Amniotic stem cell (primary cell): ENCODE results near the gene CALM1.
A peak's percentile ranks its signal among the peaks of the same experiment; 100 is the strongest.
"Not testable (repeated sequence)": the region's sequence is repeated elsewhere in the genome, so short reads cannot be mapped to it uniquely, and the experiment has no call there.

Experiments
- DNase-seq: peaks from one replicate; lab custom pipeline; 2025; lab: John Stamatoyannopoulos, UW

Gene CALM1

DNA sequence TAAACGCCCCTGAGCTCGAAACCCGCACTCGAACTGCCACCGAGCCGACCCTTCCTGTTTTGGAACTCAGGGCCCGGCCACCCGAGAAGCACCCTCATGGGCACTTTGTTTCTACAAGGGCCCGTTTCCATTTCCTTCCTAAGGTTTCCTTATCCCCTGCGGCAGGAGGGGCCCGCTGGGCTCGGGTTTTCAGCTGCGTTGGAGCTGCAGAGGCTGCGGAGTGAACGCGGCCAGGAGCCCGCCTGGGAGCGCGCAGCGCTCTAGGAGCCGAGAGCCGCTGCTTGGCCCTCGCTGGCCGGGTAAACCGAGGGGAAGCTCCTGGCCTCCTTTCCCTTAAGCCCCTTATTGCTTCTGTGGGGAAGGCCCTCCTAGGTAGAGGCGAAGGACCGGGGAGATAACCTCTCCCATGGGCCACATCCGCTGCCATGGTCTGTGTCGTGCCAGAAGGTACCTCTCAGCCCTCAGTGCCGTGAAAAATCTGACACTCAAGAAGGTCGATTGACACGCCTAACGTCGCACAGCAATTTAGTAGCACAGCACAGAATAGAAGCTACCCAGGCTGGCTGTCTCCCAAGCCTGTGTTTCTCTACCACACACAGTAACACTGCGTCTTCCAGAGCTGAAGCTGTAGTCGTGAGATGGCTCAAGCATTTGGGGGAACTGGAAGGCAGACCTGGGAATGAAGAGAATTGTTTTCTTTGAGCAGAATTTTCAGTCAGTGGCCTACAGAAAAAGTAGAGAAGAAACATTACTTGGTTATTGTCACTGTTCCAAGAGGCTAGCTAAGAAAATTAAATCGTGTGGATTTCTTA, 12.9 kb upstream of the CALM1 start:
- no peak for DNase-seq

DNA sequence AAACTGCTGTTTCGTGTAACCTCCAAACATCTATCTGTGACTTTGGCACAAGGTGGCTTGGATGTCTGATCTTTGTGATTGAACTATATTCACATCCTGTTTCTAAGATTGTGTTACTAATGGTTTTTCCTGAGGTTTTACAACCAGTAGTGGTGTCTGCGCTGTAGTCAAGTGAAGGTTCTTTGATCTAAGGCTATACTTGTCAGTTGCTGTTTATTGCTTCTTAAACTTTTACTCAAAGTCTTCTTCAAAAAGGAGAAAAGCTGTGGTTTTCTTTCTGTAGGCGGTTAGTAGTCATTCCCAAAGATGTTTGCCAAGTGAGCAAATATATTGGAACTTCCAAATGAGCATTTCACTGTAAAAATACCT, 12.3 kb upstream of the CALM1 start:
- no peak for DNase-seq

DNA sequence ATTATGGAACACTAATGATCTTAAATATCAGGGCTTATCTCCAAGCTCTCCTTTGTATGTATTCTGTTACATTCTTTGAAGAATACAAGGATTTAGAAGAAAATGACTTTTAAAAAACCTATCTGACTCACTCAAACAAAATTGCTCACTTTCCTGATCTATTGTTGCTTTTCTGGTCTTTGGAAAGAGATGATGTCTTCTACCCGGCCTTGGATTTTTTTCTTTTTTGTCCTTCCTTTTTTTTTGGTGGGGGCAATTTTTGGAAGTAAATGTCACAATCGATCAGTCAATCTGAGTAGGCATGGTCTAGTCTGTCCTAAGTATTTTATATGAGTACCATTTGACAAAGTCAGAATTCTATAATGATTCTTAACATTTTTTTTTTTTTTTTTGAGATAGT, 10.5 kb upstream of the CALM1 start:
- no peak for DNase-seq

DNA sequence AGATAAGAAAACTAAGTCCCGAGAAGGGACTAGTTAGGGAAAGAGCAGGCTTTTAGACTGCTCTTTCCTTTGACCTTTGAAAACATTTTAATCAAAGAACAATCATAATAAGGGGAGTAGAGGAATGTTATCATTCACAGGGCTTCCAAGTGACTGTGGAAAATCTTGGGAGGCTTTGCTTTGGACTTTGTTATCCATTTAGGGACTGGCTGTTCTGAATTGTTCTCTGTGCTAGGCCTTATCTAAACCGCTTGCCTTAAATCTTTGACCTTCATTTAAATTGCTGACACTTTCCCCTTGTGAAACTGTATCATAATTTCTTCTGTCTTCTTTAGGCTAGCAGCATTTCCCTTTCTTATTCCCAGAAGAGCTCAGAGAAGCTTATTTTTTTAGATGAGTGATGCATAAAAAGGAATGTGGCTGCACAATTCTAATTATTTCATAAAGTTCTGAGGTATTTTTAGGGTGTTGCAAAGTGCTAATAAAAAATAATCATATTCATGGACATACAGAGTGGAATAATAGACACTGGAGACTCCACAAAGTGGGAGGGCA, 9.5 kb upstream of the CALM1 start:
- no peak for DNase-seq

DNA sequence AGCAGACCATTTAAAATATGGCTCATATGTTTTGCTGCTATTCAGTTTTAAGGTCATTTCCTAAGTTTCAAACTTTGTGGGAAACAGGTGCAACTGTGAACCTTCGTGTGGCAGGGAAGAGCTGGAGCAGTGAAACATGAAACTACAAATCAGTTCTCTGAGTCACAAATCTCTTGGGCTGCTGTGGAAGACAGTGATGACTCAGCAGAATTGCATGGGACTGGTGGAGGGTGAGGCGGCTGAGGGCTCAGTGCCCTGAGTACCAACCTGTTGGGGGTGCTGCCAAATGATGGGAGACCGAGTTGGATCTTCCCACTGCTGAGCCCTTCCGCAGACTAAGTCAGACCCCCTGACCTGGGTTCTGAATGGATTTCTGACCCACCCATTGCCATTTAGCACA, 8.4 kb upstream of the CALM1 start:
- peak; percentile 72 for DNase-seq

DNA sequence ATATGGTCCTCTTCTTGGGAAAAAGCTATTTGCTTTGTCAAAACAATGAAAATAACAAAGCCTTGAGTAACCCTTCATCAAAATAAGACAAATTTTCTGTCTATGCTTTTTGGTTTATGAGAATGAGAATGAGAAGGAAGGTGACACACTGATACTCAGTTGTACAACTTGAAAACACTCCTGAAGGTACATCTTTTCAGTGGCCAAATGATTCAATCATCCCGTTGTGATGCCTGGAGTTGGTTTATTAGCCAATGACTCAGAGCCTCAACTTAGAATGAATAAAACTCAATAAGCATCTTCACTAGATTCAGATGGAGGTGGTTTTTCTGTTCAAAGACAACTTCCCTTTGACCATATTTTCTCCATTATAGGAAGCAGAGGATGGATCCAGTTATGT, 7.8 kb upstream of the CALM1 start:
- DNase-seq = no peak

DNA sequence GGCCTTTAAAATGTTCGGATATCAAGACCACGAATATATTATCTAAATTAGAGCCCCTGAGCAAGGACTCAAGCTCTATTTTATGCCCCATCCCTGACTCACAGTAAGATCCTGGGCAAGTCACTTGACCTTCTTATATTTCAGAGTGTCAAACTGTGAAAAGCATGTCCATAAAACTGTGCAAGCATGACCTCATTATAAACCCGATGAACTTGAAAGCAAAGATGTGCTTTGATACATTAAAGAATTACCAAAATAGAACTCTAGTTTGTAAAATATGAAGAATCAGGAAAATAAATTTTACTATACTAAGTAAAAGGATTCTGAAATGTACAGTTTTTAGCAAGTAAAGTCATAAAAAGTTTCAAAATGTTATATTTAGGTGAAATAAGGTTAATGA, 2.9 kb upstream of the CALM1 start:
- DNase-seq = no peak

DNA sequence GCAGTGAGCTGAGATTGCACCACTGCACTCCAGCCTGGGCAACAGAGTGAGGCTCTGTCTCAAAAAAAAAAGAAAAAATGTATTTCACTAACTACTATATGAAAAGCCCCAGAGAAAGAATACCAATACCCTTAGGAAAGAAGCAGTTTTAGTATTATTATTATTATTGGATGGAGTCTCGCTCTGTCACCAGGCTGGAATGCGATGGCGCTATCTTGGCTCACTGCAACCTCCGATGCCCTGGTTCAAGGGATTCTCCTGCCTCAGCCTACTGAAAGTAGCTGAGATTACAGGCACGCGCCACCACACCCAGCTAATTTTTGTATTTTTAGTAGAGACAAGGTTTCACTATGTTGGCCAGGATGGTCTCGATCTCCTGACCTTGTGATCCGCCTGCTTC, 2.0 kb upstream of the CALM1 start:
- DNase-seq = not testable (repeated sequence)

DNA sequence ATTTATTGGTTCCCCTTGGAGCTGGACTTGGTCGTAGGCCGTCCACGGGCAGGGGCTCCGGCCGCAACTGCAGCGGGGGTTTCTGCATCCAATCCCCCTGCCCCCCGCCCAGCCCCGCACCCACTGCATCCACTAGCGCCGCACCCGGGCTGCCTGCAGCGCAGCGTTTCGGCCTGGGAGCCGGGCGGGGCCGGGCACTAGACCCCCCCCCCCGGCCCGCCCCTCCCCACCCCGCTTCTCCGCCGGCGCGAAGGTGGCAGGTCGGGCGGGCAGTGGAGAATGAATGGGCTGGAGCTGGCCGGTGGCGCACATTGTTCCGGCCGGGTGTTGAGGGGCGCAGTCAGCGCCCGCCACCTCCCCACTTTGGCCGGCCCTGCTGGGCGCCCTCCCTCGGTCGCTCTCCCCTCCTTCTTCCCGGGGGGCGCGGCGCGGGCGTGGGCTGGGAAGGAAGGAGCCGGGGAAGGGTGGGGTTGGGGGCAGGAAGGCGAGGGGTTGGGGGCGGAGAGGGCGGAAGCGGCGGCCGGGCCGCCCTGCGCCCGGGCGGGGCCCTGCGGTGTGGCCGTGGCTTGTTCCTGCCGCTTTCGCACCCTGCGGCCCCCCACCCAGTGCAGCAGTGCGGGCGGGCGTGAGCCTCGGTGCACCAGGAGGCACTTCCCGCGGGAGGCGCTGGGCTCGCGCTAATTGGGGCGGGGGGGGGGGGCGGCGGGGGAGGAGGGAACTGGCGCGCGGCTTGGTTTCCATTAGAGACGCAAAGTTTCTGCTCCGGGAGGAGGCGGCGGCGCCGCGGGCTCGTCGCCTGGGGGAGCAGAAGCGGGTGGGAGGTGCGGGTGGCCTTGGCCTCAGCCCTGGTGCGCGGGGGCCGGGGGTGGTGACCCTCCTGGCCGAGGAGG, 841 bp downstream of the CALM1 start:
- DNase-seq = no peak

DNA sequence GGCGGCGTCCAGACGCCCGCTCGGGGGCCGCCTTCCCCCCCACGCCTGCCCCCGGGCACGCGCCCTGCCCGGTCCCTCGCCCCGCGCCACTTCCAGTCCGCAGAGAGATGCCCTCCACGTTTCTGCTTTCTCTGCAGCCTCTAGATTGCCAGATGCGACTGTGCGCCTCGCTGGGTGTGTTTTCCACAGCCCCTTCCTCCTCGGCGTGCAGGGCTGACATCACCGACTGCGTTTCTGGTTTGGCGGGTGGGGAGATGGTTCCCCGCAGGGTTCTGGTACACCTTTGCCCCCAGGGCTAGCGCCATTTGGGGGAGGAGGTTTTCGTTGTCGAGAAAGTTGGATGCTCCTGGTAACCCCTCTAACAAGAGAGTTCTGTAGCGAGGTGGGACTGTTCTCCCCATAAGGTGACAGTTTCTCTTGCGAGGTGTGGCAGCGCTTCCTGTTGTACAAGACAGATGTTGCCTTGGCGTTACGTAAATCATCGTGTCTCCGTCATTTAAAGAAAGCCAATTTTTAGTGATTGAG, 1.5 kb downstream of the CALM1 start:
- peak; percentile 34 for DNase-seq

DNA sequence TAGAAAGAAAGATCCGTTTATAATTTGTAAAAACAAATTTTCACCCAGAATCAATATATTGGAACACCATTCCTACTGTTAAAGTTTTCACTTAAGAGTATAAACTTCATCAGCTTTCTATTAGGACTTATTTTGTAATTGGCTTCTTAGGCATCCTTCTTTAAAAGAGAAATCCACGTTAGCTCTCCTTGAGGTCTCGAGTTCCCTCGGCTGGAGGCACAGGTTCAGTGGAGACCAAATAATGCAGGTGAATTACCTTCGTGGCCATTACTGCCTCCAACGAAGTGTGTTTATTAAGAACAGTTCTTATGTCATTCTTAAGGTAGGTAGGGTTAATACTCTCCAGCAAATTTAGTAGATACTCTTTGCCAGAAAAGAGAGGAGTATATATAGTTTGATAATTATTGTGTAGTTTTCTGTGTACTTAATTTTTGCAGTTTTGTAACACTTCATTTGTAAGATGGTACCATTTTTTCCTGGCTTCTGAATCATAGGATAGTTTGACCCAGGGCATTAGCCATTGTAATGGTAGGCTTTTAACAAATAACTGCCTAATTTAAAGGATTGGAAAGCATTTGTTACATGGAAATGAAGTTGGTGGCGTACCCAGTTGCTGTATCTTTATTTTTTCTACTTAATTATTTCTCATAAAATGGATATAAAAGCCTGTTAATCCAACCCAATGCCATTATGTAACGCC, 2.2 kb downstream of the CALM1 start:
- no peak for DNase-seq

DNA sequence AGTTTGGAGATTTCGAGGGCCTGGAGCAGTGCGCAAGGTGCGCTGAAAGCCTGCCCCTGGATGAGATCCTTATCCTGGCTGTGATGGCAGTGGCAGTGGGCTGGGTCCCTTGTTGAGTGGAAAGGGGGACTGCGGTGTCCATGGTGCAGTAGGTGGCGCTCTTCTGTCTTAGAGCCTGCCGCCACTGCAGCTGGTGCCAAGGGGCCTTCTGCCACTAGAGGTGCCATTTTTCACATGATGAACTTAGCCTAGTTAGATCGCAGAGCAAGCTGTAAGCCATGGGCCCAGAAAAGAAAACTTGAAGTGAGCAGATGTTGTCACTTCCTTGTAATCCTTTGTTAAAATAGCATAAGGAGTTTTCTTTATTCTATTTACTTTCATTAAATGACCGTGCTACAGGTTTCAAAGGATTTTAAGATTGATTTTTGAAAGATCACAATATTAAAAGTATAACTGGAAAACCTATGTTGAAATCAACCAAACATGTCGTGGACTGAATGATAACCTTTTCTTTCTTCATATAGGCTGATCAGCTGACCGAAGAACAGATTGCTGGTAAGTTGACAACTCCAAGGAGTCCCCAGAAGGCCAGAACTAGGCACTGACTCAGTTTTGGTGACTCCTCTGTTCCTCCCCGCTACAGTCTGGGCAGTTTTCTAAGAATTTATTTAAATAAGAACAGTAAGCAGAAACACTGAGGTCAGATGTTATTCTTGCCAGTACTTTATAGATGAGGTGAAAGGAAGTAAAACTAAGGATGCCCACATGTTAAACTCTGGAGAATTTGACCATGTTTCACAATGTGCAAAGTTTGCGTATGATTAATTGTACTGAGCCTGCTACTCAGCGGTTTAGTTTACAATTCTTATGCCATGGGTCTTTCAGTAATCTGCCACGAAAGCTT, 3.0 kb downstream of the CALM1 start:
- DNase-seq = peak; percentile 89

DNA sequence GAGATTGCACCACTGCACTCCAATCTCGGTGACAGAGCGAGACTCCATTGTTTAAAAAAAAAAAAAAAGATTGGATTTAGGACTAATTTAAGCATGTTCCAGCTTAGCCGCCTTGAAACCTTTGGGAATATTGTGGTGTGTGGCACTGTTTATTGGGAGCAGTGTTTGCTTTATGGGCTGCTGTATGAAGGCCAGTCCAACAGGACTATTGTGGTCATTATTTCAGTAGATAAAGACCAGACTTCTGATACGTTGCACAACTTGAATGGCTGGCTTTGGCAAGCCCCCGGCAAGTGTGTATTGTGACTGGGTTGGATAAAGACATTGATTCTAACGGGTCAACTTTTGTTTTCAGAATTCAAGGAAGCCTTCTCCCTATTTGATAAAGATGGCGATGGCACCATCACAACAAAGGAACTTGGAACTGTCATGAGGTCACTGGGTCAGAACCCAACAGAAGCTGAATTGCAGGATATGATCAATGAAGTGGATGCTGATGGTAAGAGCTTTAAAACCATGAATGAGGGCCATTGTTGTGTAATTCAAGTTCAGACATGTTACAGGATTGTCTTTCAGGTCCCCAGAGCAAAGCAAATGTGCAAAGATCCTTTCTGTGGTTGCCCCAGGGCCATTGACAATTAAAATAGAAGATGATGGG, 4.2 kb downstream of the CALM1 start:
- DNase-seq = no peak

DNA sequence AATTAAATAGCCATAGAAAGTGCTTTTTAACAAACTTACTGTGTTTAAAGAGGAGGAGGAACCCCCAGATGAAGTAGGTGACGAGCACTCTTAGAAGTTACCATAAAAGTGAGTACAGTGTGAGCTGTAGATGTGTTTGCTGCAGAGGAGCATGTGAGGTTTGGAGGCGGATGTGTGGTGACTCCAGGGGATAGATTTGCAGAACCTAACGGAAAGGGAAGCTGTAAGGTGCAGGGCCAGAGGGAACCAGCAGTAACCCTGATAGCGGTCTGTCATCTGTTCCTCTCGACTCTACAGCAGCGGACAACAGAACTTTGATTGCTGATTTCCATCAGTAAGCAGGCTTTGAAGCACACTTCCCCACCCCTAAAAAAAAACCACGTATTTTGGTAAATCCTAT, 5.2 kb downstream of the CALM1 start:
- DNase-seq = no peak

DNA sequence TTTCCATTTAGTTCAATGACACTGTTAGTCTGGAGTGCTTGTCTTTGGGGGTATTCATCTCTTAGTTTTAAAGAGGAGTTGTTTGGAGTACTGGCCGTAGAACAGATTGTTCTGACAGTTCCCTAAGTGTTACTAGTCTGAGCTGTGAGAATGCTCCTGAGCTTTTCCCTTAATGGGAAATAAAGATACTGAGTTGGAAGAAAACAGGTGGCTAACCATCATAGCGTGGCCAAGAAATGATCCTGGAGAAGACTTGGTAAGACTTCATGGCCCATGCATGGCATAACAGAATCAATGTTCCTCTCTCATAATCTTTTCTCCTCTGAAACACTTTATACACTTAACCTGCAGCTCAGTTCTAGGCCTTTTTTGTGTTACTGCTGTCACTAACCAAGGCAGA, 6.2 kb downstream of the CALM1 start:
- DNase-seq = no peak

DNA sequence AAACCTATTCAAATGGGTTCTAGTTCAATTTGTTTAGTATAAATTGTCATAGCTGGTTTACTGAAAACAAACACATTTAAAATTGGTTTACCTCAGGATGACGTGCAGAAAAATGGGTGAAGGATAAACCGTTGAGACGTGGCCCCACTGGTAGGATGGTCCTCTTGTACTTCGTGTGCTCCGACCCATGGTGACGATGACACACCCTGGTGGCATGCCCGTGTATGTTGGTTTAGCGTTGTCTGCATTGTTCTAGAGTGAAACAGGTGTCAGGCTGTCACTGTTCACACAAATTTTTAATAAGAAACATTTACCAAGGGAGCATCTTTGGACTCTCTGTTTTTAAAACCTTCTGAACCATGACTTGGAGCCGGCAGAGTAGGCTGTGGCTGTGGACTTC, 8.3 kb downstream of the CALM1 start:
- no peak for DNase-seq

DNA sequence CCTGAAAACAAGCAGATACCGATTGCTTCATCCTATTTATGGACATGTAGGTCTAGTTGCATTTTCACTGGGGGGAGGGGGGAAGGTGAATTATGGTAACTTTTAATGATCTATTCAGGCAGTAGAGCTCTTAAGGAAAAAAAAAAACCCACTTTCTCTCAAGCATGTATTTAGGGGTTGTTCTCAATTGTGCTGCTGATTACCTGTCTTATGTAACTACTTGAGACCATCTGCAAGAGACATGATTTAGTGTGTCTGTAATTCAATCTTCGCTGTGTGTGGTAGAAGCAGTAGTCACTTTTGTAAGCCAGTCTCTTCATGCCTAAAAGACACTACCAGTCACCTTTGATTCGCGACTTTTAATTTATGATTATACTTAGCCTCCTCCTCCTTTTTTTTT, 8.9 kb downstream of the CALM1 start:
- no peak for DNase-seq

DNA sequence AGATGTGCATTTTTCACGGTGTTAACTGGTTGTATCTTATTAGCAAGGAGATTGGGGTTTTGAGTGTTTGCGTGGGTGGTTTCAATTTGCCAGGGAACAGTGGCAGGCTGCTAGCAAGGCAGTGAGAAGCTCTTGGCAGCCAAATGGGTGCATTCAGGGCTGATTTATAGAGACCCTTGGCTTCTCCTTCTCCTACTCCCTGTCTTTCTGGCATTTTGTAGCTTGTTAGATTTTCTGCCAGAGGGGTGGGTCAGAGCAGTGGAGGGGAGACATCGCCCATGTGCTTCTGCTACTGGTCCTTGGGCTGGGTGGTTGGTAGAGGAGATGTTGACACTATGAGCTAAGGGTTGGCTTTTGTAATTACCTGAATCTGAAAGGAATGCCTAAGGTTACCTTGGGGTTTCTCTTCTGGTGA, 9.6 kb downstream of the CALM1 start:
- DNase-seq = no peak

DNA sequence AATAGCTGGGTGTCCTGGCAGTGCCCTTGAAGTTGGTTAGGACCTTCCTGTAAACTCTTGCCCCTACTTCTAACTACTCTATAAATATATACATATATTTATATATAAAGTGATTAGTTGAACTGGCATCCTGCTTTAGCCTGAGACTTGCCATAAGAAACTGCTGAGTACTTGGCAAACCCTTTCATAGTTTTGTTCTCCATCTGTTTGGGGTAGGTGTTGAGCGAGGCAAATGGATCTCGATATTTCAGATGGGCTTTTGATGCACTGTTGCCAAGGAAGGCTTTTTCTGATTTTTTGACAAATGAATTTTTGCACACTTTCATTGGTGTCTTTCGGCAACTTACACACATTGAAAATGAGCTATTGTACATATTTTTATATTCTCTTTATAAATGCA, 10.4 kb downstream of the CALM1 start:
- no peak for DNase-seq

DNA sequence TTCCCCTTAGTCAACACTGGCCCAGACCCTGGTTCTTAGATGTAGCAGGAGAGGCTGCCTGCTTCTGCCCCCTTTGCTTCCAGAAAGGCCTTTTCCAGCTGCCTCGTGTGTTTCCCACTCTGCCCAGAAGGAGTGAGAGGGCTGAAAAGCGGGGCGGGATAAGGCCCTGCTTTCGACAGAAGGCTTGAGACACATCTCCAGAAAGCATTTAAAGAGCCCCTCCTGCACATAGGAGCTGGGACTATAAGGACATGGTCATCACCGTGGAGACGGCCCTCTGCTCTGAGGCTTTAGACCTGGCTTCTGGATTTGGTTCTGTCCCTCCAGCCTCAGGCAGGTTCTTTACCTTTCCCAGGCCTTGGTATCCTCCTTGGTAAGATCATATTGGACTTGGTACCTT, 11.9 kb downstream of the CALM1 start:
- DNase-seq = no peak
